ENCODE results near the gene HLA-C.

DNA sequence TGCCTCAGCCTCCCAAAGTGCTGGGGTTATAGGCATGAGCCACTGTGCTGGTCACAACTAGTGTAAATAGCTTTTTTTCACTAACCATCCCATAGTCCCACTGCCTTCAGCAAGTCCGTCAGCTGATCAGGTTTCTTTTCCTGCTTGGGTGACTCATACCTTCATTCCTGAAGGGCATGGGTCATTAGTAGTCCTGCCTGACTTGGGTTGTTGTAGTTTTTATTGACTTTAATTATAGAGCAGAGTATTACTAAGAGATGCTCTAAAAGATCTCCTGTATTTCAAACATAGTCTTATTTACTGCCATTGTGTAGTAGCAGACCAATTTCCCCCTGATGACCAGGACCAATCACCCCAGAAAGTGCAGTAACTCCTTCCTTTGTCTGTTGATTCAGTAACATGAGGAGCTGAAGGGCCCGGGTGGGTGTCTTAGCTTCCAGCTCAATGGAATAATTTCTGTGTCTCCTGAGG is 25.8 kb downstream of the HLA-C start:
- no peak for TF ChIP-seq EP300 (IDR thresholded peaks at IDR 0.05)
- TF ChIP-seq, protein P1, sequence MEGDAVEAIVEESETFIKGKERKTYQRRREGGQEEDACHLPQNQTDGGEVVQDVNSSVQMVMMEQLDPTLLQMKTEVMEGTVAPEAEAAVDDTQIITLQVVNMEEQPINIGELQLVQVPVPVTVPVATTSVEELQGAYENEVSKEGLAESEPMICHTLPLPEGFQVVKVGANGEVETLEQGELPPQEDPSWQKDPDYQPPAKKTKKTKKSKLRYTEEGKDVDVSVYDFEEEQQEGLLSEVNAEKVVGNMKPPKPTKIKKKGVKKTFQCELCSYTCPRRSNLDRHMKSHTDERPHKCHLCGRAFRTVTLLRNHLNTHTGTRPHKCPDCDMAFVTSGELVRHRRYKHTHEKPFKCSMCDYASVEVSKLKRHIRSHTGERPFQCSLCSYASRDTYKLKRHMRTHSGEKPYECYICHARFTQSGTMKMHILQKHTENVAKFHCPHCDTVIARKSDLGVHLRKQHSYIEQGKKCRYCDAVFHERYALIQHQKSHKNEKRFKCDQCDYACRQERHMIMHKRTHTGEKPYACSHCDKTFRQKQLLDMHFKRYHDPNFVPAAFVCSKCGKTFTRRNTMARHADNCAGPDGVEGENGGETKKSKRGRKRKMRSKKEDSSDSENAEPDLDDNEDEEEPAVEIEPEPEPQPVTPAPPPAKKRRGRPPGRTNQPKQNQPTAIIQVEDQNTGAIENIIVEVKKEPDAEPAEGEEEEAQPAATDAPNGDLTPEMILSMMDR (IDR thresholded peaks at IDR 0.05) = no peak
- TF ChIP-seq POLR2AphosphoS5 (IDR thresholded peaks at IDR 0.05) = no peak
